K562 (cell line): ENCODE data around the gene PRKCE. TPM values are rescaled to one million over a fixed set of nuclear protein-coding genes. Genes with fewer than 3 reads are reported as not detected.

Source experiments
- MYNN ChIP-seq, 2 experiments: sonication (generic); formaldehyde crosslinking in 1 of 2; IDR thresholded peaks; 2 replicates each; pipeline versions ENCODE4 v1.5.0 to v1.6.1; 2016 to 2020; ENCODE audit warnings: antibody characterized with exemption in 1 of 2, missing genetic modification reagents in 1 of 2
- PTBP1 ChIP-seq: fragments of 200-400 bp; formaldehyde crosslinking; IDR thresholded peaks from 2 replicates; pipeline ENCODE4 v1.6.1; 2017; ENCODE audit warnings: low read depth, low read length
- RUNX1 ChIP-seq: sonication (generic); IDR thresholded peaks from 2 replicates; pipeline ENCODE4 v1.6.1; 2016; ENCODE audit warnings: antibody characterized with exemption, low read depth
- SP1 ChIP-seq: sonication (generic); formaldehyde crosslinking; IDR thresholded peaks from 2 replicates; pipeline ENCODE4 v1.8.1; 2022; ENCODE audit warnings: mild to moderate bottlenecking, missing genetic modification reagents
- polyA plus RNA-seq, 8 experiments: library from polyadenylated mRNA; depleted of rRNA in 4 of 8; stranded (reverse) in 5 of 8; unstranded in 3 of 8; fragments of >200 nt; fragmentation: Nextera tagmentation in 2 of 8; fragmentation: Illumina TruSeq in 1 of 8; extraction: Ambion mirVana in 2 of 8; extraction: Trizol in 1 of 8; gene quantifications; 2 replicates each; pipeline versions ENCODE4 v1.2.1 to v1.2.3, GENCODE V29; 2011 to 2014; ENCODE audit warnings: inconsistent platforms in 1 of 8, missing spikeins in 1 of 8
- total RNA-seq, 7 experiments: library from RNA; depleted of rRNA in 6 of 7; stranded (reverse); fragments of >200 nt in 6 of 7; fragmentation: Illumina TruSeq in 2 of 7; extraction: Trizol in 2 of 7; gene quantifications; 2 replicates each; pipeline versions ENCODE4 v1.2.1 to v1.2.3, GENCODE V29; 2011 to 2021; ENCODE audit warnings: low replicate concordance in 1 of 7
- TF ChIP-seq, protein P1 (sequence below): IDR thresholded peaks from 2 replicates; pipeline ENCODE4 v1.6.1; 2011; ENCODE audit warnings: borderline replicate concordance, low read depth, mild to moderate bottlenecking, moderate library complexity, low read length; ENCODE audit not compliant: insufficient read depth, poor library complexity, severe bottlenecking
- TF ChIP-seq, protein P2 (sequence below): fragments of 250-450 bp; sonication (Bioruptor Pico); IDR thresholded peaks from 2 replicates; pipeline ENCODE4 v1.8.0; 2021; ENCODE audit warnings: moderate library complexity, mild to moderate bottlenecking, inconsistent platforms

The PRKCE gene
- total and polyA plus RNA-seq, 9 of the 15 experiments (the other 6 are each of a cell fraction or from before 2014, with no cell fraction given) = 0.06 to 1.0 (median 0.22) TPM; not detected in 1

DNA sequence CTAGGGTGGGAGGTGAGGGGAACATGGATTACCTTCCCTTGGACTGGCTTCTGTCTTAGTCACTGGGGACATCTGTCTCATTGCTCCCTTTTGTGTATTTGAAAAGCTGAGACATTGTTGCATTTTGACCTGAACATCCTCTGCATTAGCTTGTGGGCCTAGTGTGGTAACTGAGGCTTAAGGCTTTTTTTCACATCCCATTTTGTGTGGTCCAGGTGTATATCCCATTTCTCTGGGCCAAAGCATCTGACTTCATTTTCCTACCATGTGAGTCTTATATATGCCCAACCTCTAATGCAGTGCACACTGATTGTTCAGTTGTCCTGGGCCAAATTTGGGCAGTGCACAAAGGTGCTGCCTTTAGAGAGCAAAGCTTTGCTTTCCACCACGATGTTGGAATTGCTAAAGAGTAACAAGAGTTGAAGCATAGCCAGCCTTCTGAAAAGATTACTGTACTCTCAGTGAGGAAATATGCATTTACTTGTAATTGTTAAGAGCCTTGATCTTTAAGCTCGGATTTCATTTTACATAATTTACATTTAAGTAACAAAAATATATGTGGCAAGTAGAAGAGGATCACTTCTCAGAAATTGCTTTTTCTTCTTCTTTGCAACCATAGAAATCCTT lies 13.3 kb downstream of the PRKCE start (continued):
- TF ChIP-seq PTBP1 (no peak), MYNN (IDR thresholded peaks at IDR 0.05) (no peak), MYNN (CRISPR knock-in tag; IDR thresholded peaks at IDR 0.05) (no peak), SP1 (CRISPR knock-in tag) (no peak), RUNX1 (no peak)
- TF ChIP-seq, protein P1, sequence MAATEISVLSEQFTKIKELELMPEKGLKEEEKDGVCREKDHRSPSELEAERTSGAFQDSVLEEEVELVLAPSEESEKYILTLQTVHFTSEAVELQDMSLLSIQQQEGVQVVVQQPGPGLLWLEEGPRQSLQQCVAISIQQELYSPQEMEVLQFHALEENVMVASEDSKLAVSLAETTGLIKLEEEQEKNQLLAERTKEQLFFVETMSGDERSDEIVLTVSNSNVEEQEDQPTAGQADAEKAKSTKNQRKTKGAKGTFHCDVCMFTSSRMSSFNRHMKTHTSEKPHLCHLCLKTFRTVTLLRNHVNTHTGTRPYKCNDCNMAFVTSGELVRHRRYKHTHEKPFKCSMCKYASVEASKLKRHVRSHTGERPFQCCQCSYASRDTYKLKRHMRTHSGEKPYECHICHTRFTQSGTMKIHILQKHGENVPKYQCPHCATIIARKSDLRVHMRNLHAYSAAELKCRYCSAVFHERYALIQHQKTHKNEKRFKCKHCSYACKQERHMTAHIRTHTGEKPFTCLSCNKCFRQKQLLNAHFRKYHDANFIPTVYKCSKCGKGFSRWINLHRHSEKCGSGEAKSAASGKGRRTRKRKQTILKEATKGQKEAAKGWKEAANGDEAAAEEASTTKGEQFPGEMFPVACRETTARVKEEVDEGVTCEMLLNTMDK = no peak
- TF ChIP-seq, protein P2, sequence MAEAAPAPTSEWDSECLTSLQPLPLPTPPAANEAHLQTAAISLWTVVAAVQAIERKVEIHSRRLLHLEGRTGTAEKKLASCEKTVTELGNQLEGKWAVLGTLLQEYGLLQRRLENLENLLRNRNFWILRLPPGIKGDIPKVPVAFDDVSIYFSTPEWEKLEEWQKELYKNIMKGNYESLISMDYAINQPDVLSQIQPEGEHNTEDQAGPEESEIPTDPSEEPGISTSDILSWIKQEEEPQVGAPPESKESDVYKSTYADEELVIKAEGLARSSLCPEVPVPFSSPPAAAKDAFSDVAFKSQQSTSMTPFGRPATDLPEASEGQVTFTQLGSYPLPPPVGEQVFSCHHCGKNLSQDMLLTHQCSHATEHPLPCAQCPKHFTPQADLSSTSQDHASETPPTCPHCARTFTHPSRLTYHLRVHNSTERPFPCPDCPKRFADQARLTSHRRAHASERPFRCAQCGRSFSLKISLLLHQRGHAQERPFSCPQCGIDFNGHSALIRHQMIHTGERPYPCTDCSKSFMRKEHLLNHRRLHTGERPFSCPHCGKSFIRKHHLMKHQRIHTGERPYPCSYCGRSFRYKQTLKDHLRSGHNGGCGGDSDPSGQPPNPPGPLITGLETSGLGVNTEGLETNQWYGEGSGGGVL (CRISPR knock-in tag) = no peak
- TF ChIP-seq, all 486 proteins: peak for 0
